Endothelial cell of umbilical vein (primary cell): Measurements from ENCODE around the gene ARNT2. TPM values are rescaled to one million over a fixed set of nuclear protein-coding genes. Genes with fewer than 3 reads are reported as not detected.

ENCODE experiments used
- BruUV-seq: library from RNA; stranded (reverse); fragments of 400-500 nt; replicated peaks from 2 replicates; lab custom pipeline; 2021; lab: Mats Ljungman, UMichigan
- CTCF ChIA-PET: fragments of 300-600, 350-600 bp; sonication (Branson Sonifier 250); formaldehyde crosslinking; loops from one replicate; lab custom pipeline; 2021; ENCODE audit warnings: antibody characterized with exemption, inconsistent platforms; lab: Charles Lee
- POLR2A ChIA-PET: fragments of 300-600, 350-600 bp; sonication (Branson Sonifier 250); formaldehyde crosslinking; loops from one replicate; lab custom pipeline; 2021; ENCODE audit warnings: antibody characterized with exemption, inconsistent platforms; lab: Charles Lee
- DNase-seq: peaks from one replicate; pipeline ENCODE4 v3.0.0-alpha.2; 2011; ENCODE audit warnings: low read depth, low spot score
- FAIRE-seq: peaks from 2 replicates; lab custom pipeline; 2011; peaks lifted over from hg19 to GRCh38; lab: Jason Lieb, UNC
- H2AFZ ChIP-seq: 2 replicates; pipeline ENCODE4 v1.6.0; 2012; ENCODE audit warnings: low read depth, low read length, control low read depth, inconsistent platforms
- H3K27ac ChIP-seq: 2 replicates; pipeline ENCODE4 v1.5.1; 2011; ENCODE audit warnings: low read depth, mild to moderate bottlenecking, control low read depth, low read length, moderate library complexity; ENCODE audit not compliant: insufficient read depth
- H3K27me3 ChIP-seq, 2 experiments: 2 replicates each; pipeline versions ENCODE4 v1.6.0 to v1.6.1; 2011; ENCODE audit warnings: low read length in 2 of 2, mixed read lengths in 1 of 2; ENCODE audit not compliant: control insufficient read depth in 2 of 2, insufficient read depth in 2 of 2
- H3K36me3 ChIP-seq, 2 experiments: 2 replicates in 1 of 2; 3 replicates in 1 of 2; pipeline ENCODE4 v1.5.1; 2011; ENCODE audit warnings: low read length in 2 of 2, mild to moderate bottlenecking in 1 of 2, moderate library complexity in 1 of 2; ENCODE audit not compliant: control insufficient read depth in 2 of 2, insufficient read depth in 2 of 2; ENCODE audit errors: extremely low read depth in 1 of 2
- H3K4me1 ChIP-seq: 3 replicates; pipeline ENCODE4 v1.5.1; 2011; ENCODE audit warnings: mild to moderate bottlenecking, low read length; ENCODE audit not compliant: control insufficient read depth, insufficient read depth; ENCODE audit errors: extremely low read depth
- H3K4me2 ChIP-seq: 2 replicates; pipeline ENCODE4 v1.6.1; 2011; ENCODE audit warnings: low read length, control low read depth, mixed read lengths; ENCODE audit not compliant: insufficient read depth
- H3K4me3 ChIP-seq, 3 experiments: fragments of 200-600 bp in 1 of 3; sonication (generic), shearing (Covaris generic) in 1 of 3; replicated peaks in 1 of 3; 2 replicates each; pipeline ENCODE4 v1.5.1; 2011 to 2016; ENCODE audit warnings: control low read depth in 3 of 3, low read length in 3 of 3, mild to moderate bottlenecking in 2 of 3, inconsistent platforms in 1 of 3, low read depth in 1 of 3, moderate library complexity in 1 of 3; ENCODE audit not compliant: insufficient read depth in 1 of 3
- H3K79me2 ChIP-seq: 2 replicates; pipeline ENCODE4 v1.6.0; 2012; ENCODE audit warnings: low read length, inconsistent platforms; ENCODE audit not compliant: control insufficient read depth, insufficient read depth
- H3K9ac ChIP-seq: replicated peaks from 2 replicates; pipeline ENCODE3; 2011; ENCODE audit warnings: low read length, control low read depth; ENCODE audit not compliant: insufficient read depth; ENCODE audit errors: extremely low read depth
- H3K9me1 ChIP-seq: replicated peaks from 3 replicates; pipeline ENCODE4 v1.6.0; 2011; ENCODE audit warnings: mild to moderate bottlenecking, low read length; ENCODE audit not compliant: control insufficient read depth, insufficient read depth; ENCODE audit errors: extremely low read depth
- H3K9me3 ChIP-seq: replicated peaks from 2 replicates; pipeline ENCODE4 v1.5.1; 2012; ENCODE audit warnings: low read length, inconsistent platforms; ENCODE audit not compliant: control insufficient read depth, insufficient read depth
- H4K20me1 ChIP-seq: replicated peaks from 2 replicates; pipeline ENCODE3; 2011; ENCODE audit warnings: mild to moderate bottlenecking, low read length; ENCODE audit not compliant: control insufficient read depth, insufficient read depth; ENCODE audit errors: extremely low read depth
- EZH2 ChIP-seq: IDR thresholded peaks from 2 replicates; pipeline ENCODE4 v1.6.1; 2012; ENCODE audit warnings: borderline replicate concordance, low read depth, mild to moderate bottlenecking, moderate library complexity, low read length, inconsistent platforms; ENCODE audit not compliant: severe bottlenecking
- FOS ChIP-seq: IDR thresholded peaks from 2 replicates; pipeline ENCODE4 v1.6.1; 2011; ENCODE audit warnings: mild to moderate bottlenecking, low read length, moderate library complexity, borderline replicate concordance; ENCODE audit not compliant: insufficient read depth
- GATA2 ChIP-seq: IDR thresholded peaks from 2 replicates; pipeline ENCODE4 v1.7.0; 2011; ENCODE audit warnings: low read depth, mild to moderate bottlenecking, moderate library complexity, mixed read lengths, low read length; ENCODE audit not compliant: insufficient read length, insufficient read depth
- JUN ChIP-seq: IDR thresholded peaks from 2 replicates; pipeline ENCODE4 v1.6.1; 2011; ENCODE audit warnings: borderline replicate concordance, low read depth; ENCODE audit not compliant: insufficient read length, insufficient read depth
- POLR2AphosphoS5 ChIP-seq: IDR thresholded peaks from 2 replicates; pipeline ENCODE4 v1.6.1; 2012; ENCODE audit warnings: low read depth, mild to moderate bottlenecking, control low read depth, low read length, moderate library complexity; ENCODE audit not compliant: insufficient read depth
- dilution Hi-C: fragments of 300-500 bp; cut with MboI; formaldehyde crosslinking; loops from one replicate; pipeline ENCODE4 v1.15.0; 2019; ENCODE audit warnings: low sequenced_read_pairs; ENCODE audit not compliant: extremely low pct_ligation_motif_present
- intact Hi-C: fragments of 100-400 bp; cut with micrococcal nuclease; formaldehyde crosslinking; loops from one replicate; pipeline ENCODE4 v1.10.0; 2022
- polyA plus RNA-seq, 4 experiments: library from polyadenylated mRNA; depleted of rRNA in 3 of 4; stranded (reverse) in 3 of 4; unstranded in 1 of 4; fragments of >200 nt; gene quantifications; 2 replicates each; pipeline versions ENCODE4 v1.2.1 to v1.2.3, GENCODE V29; 2011 to 2012; ENCODE audit warnings: missing spikeins in 1 of 4
- total RNA-seq: library from RNA; stranded (reverse); gene quantifications from 2 replicates; pipeline ENCODE4 v1.2.3, GENCODE V29; 2021
- TF ChIP-seq, protein P1 (sequence below): IDR thresholded peaks from 2 replicates; pipeline ENCODE4 v1.6.1; 2011; ENCODE audit not compliant: insufficient read depth, insufficient read length
- TF ChIP-seq, protein P2 (sequence below), 2 donors: IDR thresholded peaks; 1 replicate in 1 of 2; 2 replicates in 1 of 2; pipeline ENCODE4 v1.5.1; 2011; ENCODE audit warnings: low read length in 2 of 2, mild to moderate bottlenecking in 2 of 2, moderate library complexity in 2 of 2, control low read depth in 1 of 2, inconsistent platforms in 1 of 2, low read depth in 1 of 2; ENCODE audit not compliant: insufficient read depth in 1 of 2; ENCODE audit errors: extremely low read depth in 1 of 2

Gene ARNT2
- total and polyA plus RNA-seq, 2 donors (not counting 3 experiments of a cell fraction or from before 2014, with no cell fraction given) = 0.03 to 0.20 TPM

DNA sequence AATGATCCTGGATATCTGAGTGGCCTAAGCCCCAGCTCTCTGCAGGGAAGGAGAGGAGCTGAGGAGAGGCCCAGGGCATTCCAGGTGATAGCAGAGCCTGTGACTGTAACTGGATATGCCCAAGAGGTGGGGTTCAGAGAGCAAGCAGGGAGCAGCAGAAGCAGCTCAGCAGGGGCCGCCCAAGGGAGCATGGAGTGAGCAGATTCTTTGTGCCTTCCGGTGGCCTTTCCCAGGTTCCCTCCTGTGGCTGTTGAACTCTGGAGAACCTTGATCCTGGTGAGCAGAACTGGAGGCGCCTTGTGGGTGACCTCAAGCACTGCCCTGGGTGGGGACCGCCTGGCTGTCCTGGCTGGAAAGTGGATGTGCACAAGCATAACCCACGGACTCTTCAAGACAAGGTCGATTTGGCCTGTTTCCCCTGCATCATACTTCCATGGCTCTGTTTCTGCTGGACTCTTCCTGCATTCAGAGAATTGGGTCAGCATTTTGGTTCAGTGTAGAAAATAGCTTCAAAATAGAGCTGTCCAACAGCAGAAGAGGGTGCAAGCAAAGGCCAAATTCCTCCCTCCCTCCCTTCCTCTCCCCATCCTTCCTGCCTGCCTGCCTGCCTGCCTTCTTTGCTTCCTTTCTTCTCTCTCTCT lies 76.1 kb downstream of the ARNT2 start:
- POLR2A ChIA-PET = no interaction called here

More for the DNA sequence above, 76.1 kb downstream of the ARNT2 start:
- TF ChIP-seq FOS (no peak), POLR2AphosphoS5 (no peak), GATA2 (no peak), EZH2 (no peak), JUN (no peak)
- TF ChIP-seq, protein P1, sequence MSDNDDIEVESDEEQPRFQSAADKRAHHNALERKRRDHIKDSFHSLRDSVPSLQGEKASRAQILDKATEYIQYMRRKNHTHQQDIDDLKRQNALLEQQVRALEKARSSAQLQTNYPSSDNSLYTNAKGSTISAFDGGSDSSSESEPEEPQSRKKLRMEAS = no peak
- TF ChIP-seq, protein P2, sequence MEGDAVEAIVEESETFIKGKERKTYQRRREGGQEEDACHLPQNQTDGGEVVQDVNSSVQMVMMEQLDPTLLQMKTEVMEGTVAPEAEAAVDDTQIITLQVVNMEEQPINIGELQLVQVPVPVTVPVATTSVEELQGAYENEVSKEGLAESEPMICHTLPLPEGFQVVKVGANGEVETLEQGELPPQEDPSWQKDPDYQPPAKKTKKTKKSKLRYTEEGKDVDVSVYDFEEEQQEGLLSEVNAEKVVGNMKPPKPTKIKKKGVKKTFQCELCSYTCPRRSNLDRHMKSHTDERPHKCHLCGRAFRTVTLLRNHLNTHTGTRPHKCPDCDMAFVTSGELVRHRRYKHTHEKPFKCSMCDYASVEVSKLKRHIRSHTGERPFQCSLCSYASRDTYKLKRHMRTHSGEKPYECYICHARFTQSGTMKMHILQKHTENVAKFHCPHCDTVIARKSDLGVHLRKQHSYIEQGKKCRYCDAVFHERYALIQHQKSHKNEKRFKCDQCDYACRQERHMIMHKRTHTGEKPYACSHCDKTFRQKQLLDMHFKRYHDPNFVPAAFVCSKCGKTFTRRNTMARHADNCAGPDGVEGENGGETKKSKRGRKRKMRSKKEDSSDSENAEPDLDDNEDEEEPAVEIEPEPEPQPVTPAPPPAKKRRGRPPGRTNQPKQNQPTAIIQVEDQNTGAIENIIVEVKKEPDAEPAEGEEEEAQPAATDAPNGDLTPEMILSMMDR (IDR thresholded peaks at IDR 0.05; ENCODE audit: extremely low read depth in 1 of 2, insufficient read depth in 1 of 2, low read depth in 1 of 2, low read length in 2 of 2) = no peak
- no peak overlapping the region for H2AFZ ChIP-seq
- no peak overlapping the region for H3K4me2 ChIP-seq
- no peaks in the 10 kb centered on the region for H4K20me1 ChIP-seq
- FAIRE-seq (no peak), DNase-seq (no peak)
- H3K36me3 ChIP-seq = no peaks in the 10 kb centered on the region
- H3K79me2 ChIP-seq = no peaks in the 10 kb centered on the region
- H3K27ac ChIP-seq = no peak overlapping the region
- no peaks in the 10 kb centered on the region for H3K27me3 ChIP-seq
- no peak overlapping the region for H3K9ac ChIP-seq
- dilution Hi-C loops = no loop called here
- no peak overlapping the region for H3K4me3 ChIP-seq
- no TSS peak for BruUV-seq
- no peaks in the 10 kb centered on the region for H3K9me1 ChIP-seq
- no peaks in the 10 kb centered on the region for H3K4me1 ChIP-seq
- intact Hi-C loops = no loop called here
- no peaks in the 10 kb centered on the region for H3K9me3 ChIP-seq
- CTCF ChIA-PET = interaction anchor here (1.8 kb wide), 1 partner anchor 296 kb away, joined by 6 read pairs; no protein-coding TSS in a partner anchor
